ENCODE data around the gene SMU1.

DNA sequence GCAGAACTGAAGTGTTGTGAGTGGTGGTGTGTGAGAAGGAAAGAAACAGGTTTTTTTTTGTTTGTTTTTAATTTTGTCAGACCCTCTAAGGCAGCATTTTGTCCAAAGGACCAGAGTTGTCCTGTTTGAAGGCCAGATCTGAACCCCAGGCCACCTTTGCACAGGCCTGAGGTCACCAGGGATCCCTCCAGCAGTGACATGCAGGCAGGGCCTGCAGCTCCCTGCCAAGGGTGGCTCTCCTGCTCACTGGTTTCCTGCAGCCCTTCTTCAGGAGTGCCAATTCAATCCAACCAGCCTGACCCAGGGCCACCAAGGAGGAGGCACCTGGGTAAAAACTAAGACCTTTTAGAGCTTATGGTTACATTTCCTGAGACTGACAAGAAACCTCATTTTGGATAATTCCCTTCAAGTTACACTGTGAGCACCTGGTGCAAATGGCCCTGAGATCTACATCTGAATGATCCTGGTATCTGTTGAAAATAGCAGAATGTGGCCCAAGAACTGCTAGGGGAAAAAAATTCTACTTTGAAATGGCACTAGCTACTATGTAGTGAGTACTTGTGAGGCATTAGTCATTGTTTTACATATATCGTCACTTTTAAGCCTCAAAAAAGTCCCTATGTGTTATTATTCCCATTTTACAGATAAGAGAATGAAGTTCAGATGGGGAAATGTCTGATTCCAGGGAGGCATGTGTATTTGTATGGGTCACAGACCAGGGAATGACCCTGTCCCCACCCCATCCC, 33.5 kb upstream of the SMU1 start:
- TF ChIP-seq EZH2 (IDR thresholded peaks at IDR 0.05) (no peak), ELF1 (IDR thresholded peaks at IDR 0.05; ENCODE audit: borderline replicate concordance, low read depth) (no peak), EZH2phosphoT487 (IDR thresholded peaks at IDR 0.05; ENCODE audit: borderline replicate concordance) (no peak)
- TF ChIP-seq, protein P1, sequence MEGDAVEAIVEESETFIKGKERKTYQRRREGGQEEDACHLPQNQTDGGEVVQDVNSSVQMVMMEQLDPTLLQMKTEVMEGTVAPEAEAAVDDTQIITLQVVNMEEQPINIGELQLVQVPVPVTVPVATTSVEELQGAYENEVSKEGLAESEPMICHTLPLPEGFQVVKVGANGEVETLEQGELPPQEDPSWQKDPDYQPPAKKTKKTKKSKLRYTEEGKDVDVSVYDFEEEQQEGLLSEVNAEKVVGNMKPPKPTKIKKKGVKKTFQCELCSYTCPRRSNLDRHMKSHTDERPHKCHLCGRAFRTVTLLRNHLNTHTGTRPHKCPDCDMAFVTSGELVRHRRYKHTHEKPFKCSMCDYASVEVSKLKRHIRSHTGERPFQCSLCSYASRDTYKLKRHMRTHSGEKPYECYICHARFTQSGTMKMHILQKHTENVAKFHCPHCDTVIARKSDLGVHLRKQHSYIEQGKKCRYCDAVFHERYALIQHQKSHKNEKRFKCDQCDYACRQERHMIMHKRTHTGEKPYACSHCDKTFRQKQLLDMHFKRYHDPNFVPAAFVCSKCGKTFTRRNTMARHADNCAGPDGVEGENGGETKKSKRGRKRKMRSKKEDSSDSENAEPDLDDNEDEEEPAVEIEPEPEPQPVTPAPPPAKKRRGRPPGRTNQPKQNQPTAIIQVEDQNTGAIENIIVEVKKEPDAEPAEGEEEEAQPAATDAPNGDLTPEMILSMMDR (IDR thresholded peaks at IDR 0.05 in 2 of 3, conservative IDR thresholded peaks at IDR 0.05 in 1 of 3; ENCODE audit: borderline replicate concordance in 1 of 3, insufficient read depth in 1 of 3, low read depth in 2 of 3, low read length in 2 of 3): no peak

All from HCT116 (cell line).